ENCODE measurements around the gene RAP1GAP.

The RAP1GAP gene

DNA sequence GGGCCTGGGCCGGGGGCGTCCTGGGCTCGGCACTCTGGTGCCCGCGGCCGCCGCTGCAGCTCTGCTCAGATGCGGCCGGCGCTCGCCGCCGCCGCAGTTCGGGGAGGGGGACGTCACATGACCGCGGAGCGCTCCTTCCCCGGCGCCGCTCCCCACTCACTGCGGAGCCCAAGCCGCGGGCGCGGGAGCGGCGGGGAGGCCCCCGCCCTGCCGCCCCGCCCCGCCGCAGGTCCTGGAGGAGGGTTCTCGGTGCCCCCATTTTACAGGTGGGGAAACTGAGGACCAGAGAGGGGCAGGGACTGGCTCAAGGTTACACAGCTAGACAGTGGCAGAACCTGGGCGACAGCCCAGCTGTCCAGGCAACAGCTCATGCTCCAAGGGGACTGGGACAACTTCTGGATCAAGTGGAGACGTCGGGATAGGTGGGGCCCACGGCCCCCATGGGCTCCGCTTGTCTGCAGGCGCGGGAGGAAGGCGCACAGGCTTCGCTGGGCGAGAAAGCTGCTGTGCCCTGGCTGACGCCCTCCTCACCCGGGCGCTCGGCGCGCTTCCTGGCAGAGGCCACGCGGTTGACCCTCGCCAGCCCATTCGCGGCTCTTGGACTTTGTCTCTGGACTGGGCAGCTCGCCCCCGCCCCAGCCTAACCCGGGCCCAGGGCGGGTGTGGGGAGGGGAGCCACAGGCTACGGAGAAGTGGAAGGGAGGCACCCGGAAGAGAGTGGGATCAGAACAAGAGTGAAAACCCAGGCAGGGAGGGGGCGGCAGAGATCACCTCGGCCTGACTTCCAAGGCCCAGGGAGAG is at the start of gene RAP1GAP:
Gene RAP1GAP, minus strand, starts transcription at position 100 of the 801 bp plus-strand sequence. CDS start 49,325 bp downstream, outside the sequence.
- DNase-seq (ENCODE audit: low read depth) = no peak

- DNase-seq (ENCODE audit: low read depth) = no peak
Observed at GRCh38 chr1:21716169-21716568, 47.0 kb upstream of the RAP1GAP start.

- DNase-seq (ENCODE audit: low read depth) = no peak
Observed at GRCh38 chr1:21707891-21708290, 38.7 kb upstream of the RAP1GAP start.

- DNase-seq (ENCODE audit: low read depth) = no peak
Observed at GRCh38 chr1:21707086-21707840, 38.1 kb upstream of the RAP1GAP start.

- no peak for DNase-seq (ENCODE audit: low read depth)
Observed at GRCh38 chr1:21706151-21706835, 37.1 kb upstream of the RAP1GAP start.

GRCh38 chr1:21705303-21705980 is 36.3 kb upstream of the RAP1GAP start:
- DNase-seq (ENCODE audit: low read depth) = no peak

- DNase-seq (ENCODE audit: low read depth) = no peak
Observed at GRCh38 chr1:21704145-21704544, 35.0 kb upstream of the RAP1GAP start.

DNA sequence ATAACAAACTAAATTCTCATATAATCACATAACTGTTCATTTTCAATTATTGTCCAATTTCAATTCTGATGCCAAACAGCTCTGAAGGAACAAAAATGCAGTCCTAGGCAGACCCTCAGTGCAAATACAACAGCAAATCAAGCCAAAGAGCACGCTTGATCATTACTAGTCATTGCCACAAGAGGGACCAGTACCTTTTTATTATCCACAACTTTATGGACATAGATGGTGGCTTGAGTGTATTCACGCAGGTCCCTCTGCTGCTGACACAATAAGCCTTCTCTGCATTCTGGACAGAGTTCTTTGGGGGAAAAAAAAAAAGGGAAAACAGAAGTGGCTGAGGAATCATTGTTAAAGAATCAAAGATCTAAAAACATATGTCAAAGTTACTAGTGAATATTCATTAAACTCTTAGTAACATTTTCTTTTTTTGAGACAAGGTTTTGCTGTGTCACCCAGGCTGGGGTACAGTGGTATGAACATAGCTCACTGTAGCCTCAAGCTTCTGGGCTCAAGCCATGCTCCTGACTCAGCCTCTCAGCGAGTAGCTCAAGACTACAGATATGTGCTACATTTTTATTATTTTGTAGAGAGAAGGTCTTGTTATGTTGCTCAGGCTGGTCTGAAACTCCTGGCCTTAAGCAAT is 34.3 kb upstream of the RAP1GAP start:
- DNase-seq (ENCODE audit: low read depth) = no peak

- no peak for DNase-seq (ENCODE audit: low read depth)
Observed at GRCh38 chr1:21702780-21703179, 33.6 kb upstream of the RAP1GAP start.

DNA sequence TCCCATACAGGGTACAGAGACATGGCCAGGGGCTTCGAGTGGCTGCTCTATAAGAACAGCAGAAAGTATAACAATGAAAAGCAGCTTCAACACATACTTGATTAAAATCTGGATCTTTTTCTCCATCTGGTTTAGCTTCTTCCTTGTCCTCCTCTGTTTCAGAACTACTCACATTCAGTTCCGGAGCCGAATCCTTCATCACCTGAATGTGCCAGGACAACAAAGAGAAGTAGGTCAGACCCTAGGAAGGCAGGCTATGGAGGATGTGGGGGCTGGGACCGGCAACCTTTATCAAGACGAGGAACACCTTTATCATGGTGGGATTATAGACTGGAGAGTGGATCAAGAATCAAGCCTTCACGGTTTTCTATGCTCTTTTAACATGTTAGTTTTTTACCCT is 32.2 kb upstream of the RAP1GAP start:
- DNase-seq (ENCODE audit: low read depth) = no peak

DNA sequence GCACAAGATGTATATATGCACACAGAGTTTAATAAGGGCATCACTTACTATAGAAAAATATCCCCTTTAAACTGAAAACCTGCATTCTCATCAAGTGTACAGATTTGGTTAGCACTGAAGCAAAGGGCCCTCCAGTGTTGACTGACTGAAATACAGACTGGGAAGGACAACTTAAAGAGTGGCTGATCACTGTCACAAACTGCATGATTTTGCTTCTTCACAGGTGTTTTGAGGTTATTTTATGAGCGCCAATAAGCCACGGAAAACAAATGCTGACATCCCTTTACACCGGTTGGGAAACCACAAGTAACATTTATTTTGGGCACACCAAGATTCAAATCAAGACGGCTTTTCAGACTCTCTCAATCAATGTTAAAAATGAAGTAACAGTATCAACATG is 30.9 kb upstream of the RAP1GAP start:
- no peak for DNase-seq (ENCODE audit: low read depth)

GRCh38 chr1:21696931-21697330 is 27.8 kb upstream of the RAP1GAP start:
- no peak for DNase-seq (ENCODE audit: low read depth)

- no peak for DNase-seq (ENCODE audit: low read depth)
Observed at GRCh38 chr1:21693732-21694131, 24.6 kb upstream of the RAP1GAP start.

GRCh38 chr1:21691739-21692138 is 22.6 kb upstream of the RAP1GAP start:
- DNase-seq (ENCODE audit: low read depth) = no peak

GRCh38 chr1:21689661-21690372 is 20.7 kb upstream of the RAP1GAP start:
- no peak for DNase-seq (ENCODE audit: low read depth)

GRCh38 chr1:21687081-21687529 is 17.9 kb upstream of the RAP1GAP start:
- no peak for DNase-seq (ENCODE audit: low read depth)

GRCh38 chr1:21685946-21686678 is 17.0 kb upstream of the RAP1GAP start:
- no peak for DNase-seq (ENCODE audit: low read depth)

GRCh38 chr1:21681426-21681825 is 12.3 kb upstream of the RAP1GAP start:
- no peak for DNase-seq (ENCODE audit: low read depth)

GRCh38 chr1:21680918-21681317 is 11.8 kb upstream of the RAP1GAP start:
- no peak for DNase-seq (ENCODE audit: low read depth)

DNA sequence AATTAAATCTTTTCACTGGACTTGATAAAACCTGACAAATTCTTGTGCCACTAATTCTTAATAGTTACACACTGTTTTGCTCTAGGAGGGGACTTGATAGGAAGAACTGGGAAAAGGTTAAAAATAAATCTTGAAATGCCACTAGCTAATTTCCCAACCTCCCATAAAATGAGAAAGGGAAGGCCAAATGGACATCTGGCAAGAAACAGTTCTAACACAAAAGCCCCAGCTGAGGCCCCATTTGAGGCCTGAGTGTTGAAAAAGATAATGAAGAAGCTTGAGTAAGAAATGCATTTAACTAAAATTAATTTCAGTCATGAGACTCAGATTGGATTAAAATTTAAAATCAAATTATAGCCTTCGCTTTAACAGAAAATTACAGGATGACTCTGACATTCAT is 11.2 kb upstream of the RAP1GAP start:
- no peak for DNase-seq (ENCODE audit: low read depth)

Measured in T-helper 22 cell (primary cell).